ENCODE data around the gene ITPR2.

The ITPR2 gene

GRCh38 chr12:26818636-26819035 is 14.4 kb downstream of the ITPR2 start:
- TF ChIP-seq CTCF (IDR thresholded peaks at IDR 0.05; ENCODE audit: low read depth, low read length) = no peak
- H3K4me3 ChIP-seq (ENCODE audit: low read depth, low read length) = no peak overlapping the region

GRCh38 chr12:26818201-26818600 is 14.8 kb downstream of the ITPR2 start:
- no peak overlapping the region for H3K4me3 ChIP-seq (ENCODE audit: low read depth, low read length)
- TF ChIP-seq CTCF (IDR thresholded peaks at IDR 0.05; ENCODE audit: low read depth, low read length) = no peak

- TF ChIP-seq CTCF (IDR thresholded peaks at IDR 0.05; ENCODE audit: low read depth, low read length) = no peak
- H3K4me3 ChIP-seq (ENCODE audit: low read depth, low read length) = no peak overlapping the region
These were observed 15.8 kb downstream of the ITPR2 start for GRCh38 chr12:26817183-26817591.

GRCh38 chr12:26813812-26814211 is 19.2 kb downstream of the ITPR2 start:
- TF ChIP-seq CTCF (IDR thresholded peaks at IDR 0.05; ENCODE audit: low read depth, low read length) = no peak
- no peak overlapping the region for H3K4me3 ChIP-seq (ENCODE audit: low read depth, low read length)

- TF ChIP-seq CTCF (IDR thresholded peaks at IDR 0.05; ENCODE audit: low read depth, low read length) = no peak
These were observed 22.7 kb downstream of the ITPR2 start for GRCh38 chr12:26810330-26810729.

GRCh38 chr12:26809611-26810285 is 23.2 kb downstream of the ITPR2 start:
- TF ChIP-seq CTCF (IDR thresholded peaks at IDR 0.05; ENCODE audit: low read depth, low read length) = no peak
- no peak overlapping the region for H3K4me3 ChIP-seq (ENCODE audit: low read depth, low read length)

More at GRCh38 chr12:26810330-26810729, 22.7 kb downstream of the ITPR2 start:
- 0 out of 2 replicates have a peak overlapping the region, but pooled peaks have one; percentile 24 for H3K4me3 ChIP-seq (ENCODE audit: low read depth, low read length)

- no peak overlapping the region for H3K4me3 ChIP-seq (ENCODE audit: low read depth, low read length)
- TF ChIP-seq CTCF (IDR thresholded peaks at IDR 0.05; ENCODE audit: low read depth, low read length) = no peak
These were observed 24.1 kb downstream of the ITPR2 start for GRCh38 chr12:26808766-26809476.
